SK-N-SH (cell line): ENCODE results near the gene UMODL1.
"Not testable (repeated sequence)": the region's sequence is repeated elsewhere in the genome, so short reads cannot be mapped to it uniquely, and the experiment has no call there.

ENCODE experiments used
- POLR2AphosphoS5 ChIP-seq: IDR thresholded peaks from 2 replicates; pipeline ENCODE4 v1.6.1; 2012; ENCODE audit warnings: low read depth, low read length
- TF ChIP-seq, protein P1 (sequence below): fragments of 200-600 bp; sonication (generic); IDR thresholded peaks from 2 replicates; pipeline ENCODE4 v1.6.1; 2017; ENCODE audit warnings: antibody characterized with exemption, mild to moderate bottlenecking, moderate library complexity

DNA sequence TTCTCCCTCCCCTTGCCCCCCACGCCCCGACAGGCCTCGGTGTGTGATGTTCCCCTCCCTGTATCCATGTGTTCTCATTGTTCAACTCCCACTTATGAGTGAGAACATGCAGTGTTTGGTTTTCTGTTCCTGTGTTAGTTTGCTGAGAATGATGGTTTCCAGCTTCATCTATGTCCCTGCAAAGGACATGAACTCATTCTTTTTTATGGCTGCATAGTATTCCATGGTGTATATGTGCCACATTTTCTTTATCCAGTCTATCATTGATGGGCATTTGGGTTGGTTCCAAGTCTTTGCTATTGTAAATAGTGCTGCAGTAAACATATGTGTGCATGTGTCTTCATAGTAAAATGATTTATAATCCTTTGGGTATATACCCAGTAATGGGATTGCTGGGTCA, 108.9 kb downstream of the UMODL1 start:
- TF ChIP-seq POLR2AphosphoS5 = not testable (repeated sequence)
- TF ChIP-seq, protein P1, sequence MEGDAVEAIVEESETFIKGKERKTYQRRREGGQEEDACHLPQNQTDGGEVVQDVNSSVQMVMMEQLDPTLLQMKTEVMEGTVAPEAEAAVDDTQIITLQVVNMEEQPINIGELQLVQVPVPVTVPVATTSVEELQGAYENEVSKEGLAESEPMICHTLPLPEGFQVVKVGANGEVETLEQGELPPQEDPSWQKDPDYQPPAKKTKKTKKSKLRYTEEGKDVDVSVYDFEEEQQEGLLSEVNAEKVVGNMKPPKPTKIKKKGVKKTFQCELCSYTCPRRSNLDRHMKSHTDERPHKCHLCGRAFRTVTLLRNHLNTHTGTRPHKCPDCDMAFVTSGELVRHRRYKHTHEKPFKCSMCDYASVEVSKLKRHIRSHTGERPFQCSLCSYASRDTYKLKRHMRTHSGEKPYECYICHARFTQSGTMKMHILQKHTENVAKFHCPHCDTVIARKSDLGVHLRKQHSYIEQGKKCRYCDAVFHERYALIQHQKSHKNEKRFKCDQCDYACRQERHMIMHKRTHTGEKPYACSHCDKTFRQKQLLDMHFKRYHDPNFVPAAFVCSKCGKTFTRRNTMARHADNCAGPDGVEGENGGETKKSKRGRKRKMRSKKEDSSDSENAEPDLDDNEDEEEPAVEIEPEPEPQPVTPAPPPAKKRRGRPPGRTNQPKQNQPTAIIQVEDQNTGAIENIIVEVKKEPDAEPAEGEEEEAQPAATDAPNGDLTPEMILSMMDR = not testable (repeated sequence)
